ENCODE measurements around the gene OLA1. TPM values are rescaled to one million over a fixed set of nuclear protein-coding genes. Genes with fewer than 3 reads are reported as not detected.

The OLA1 gene
- polyA plus RNA-seq, 1 donor (not counting 4 experiments of a cell fraction or from before 2014, with no cell fraction given), result 217 TPM

DNA sequence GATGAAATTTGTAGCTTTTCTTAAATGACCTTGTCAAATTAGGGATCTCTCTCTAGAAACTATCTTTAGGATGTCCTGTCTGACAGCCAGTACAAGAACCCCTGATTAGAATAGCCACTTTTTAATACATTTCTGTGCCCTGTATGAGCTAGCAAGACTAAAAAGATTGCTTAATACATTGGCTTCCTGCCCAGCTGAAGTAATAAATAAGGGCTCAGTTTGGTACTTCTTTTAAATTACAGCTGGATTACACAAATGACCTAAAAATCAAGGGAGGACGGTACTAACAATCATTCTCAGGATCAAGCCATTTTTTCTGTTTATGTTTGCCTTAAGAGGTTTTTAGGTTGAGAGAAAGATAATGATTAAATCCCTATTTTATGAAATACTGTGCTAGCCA lies 11.6 kb upstream of the OLA1 start:
- H3K27me3 ChIP-seq (ENCODE audit: control insufficient read depth, extremely low read depth, insufficient read depth, low read length), result no peaks in the 10 kb centered on the region
- no peak overlapping the region for H2AFZ ChIP-seq (ENCODE audit: control insufficient read depth, low read length)
- no peak overlapping the region for H3K4me3 ChIP-seq (ENCODE audit: control insufficient read depth in 2 of 3, extremely low read depth in 1 of 3, insufficient read depth in 2 of 3, low read depth in 1 of 3, low read length in 3 of 3)
- no peak overlapping the region for H3K4me2 ChIP-seq (ENCODE audit: control insufficient read depth, extremely low read depth, insufficient read depth, low read depth, low read length)
- H3K4me1 ChIP-seq (ENCODE audit: control insufficient read depth, extremely low read depth, insufficient read depth, low read length), result peaks cover 10% of the 10 kb centered on the region
- DNase-seq (ENCODE audit: low read depth, low spot score), result no peak
- no peak for TF ChIP-seq EZH2 (IDR thresholded peaks at IDR 0.05; ENCODE audit: low read length)
- TF ChIP-seq, protein P1, sequence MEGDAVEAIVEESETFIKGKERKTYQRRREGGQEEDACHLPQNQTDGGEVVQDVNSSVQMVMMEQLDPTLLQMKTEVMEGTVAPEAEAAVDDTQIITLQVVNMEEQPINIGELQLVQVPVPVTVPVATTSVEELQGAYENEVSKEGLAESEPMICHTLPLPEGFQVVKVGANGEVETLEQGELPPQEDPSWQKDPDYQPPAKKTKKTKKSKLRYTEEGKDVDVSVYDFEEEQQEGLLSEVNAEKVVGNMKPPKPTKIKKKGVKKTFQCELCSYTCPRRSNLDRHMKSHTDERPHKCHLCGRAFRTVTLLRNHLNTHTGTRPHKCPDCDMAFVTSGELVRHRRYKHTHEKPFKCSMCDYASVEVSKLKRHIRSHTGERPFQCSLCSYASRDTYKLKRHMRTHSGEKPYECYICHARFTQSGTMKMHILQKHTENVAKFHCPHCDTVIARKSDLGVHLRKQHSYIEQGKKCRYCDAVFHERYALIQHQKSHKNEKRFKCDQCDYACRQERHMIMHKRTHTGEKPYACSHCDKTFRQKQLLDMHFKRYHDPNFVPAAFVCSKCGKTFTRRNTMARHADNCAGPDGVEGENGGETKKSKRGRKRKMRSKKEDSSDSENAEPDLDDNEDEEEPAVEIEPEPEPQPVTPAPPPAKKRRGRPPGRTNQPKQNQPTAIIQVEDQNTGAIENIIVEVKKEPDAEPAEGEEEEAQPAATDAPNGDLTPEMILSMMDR (optimal IDR thresholded peaks at IDR 0.05 in 1 of 3, IDR thresholded peaks at IDR 0.05 in 1 of 3, conservative IDR thresholded peaks at IDR 0.05 in 1 of 3; ENCODE audit: extremely low read depth in 1 of 3, insufficient read depth in 2 of 3, low read length in 3 of 3), result no peak
- H3K9me3 ChIP-seq (ENCODE audit: control insufficient read depth, low read depth, low read length), result no peaks in the 10 kb centered on the region
- no peak for FAIRE-seq
- H3K27ac ChIP-seq (ENCODE audit: control insufficient read depth, insufficient read depth, low read length), result no peak overlapping the region
- no peak overlapping the region for H3K9ac ChIP-seq (ENCODE audit: control insufficient read depth, extremely low read depth, insufficient read depth, low read length)
- H4K20me1 ChIP-seq (ENCODE audit: control insufficient read depth, extremely low read depth, insufficient read depth, low read length), result no peaks in the 10 kb centered on the region
- dilution Hi-C loops (cut with MboI; ENCODE audit: extremely low pct_ligation_motif_present, low sequenced_read_pairs), result no loop called here
- no peaks in the 10 kb centered on the region for H3K36me3 ChIP-seq (ENCODE audit: control insufficient read depth in 2 of 2, extremely low read depth in 1 of 2, insufficient read depth in 2 of 2, low read length in 2 of 2)
- H3K79me2 ChIP-seq (ENCODE audit: control insufficient read depth, insufficient read depth, low read length), result no peaks in the 10 kb centered on the region
- no peaks in the 10 kb centered on the region for H3K9me1 ChIP-seq (ENCODE audit: control insufficient read depth, extremely low read depth, insufficient read depth, low read length)

DNA sequence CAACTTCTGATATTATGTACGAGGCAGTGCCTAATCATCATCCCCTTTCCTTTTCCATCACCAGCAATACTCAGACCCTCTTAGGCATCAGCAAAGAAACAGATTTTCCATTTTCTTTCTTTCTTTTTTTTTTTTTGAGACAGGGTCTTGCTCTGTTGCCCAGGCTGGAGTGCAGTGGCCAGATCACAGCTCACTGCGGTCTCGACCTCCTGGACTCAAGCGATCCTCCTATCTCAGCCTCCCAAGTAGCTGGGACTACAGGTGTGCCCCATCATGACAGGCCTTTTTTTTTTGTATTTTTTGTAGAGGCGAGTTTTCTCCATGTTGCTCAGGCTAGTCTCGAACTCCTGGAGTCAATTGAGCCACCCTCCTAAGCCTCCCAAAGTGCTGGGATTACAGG lies 5.9 kb upstream of the OLA1 start:
- Histone ChIP-seq H3K4me1 (ENCODE audit: control insufficient read depth, extremely low read depth, insufficient read depth, low read length) (peaks cover 2% of the 10 kb centered on the region), H3K36me3 (ENCODE audit: control insufficient read depth in 2 of 2, extremely low read depth in 1 of 2, insufficient read depth in 2 of 2, low read length in 2 of 2) (no peaks in the 10 kb centered on the region), H3K27ac (ENCODE audit: control insufficient read depth, insufficient read depth, low read length) (no peak overlapping the region), H3K9me3 (ENCODE audit: control insufficient read depth, low read depth, low read length) (no peaks in the 10 kb centered on the region), H3K9ac (ENCODE audit: control insufficient read depth, extremely low read depth, insufficient read depth, low read length) (no peak overlapping the region), H3K4me3 (ENCODE audit: control insufficient read depth in 2 of 3, extremely low read depth in 1 of 3, insufficient read depth in 2 of 3, low read depth in 1 of 3, low read length in 3 of 3) (no peak overlapping the region), H3K79me2 (ENCODE audit: control insufficient read depth, insufficient read depth, low read length) (no peaks in the 10 kb centered on the region), H3K4me2 (ENCODE audit: control insufficient read depth, extremely low read depth, insufficient read depth, low read depth, low read length) (no peak overlapping the region), H3K27me3 (ENCODE audit: control insufficient read depth, extremely low read depth, insufficient read depth, low read length) (no peaks in the 10 kb centered on the region), H4K20me1 (ENCODE audit: control insufficient read depth, extremely low read depth, insufficient read depth, low read length) (no peaks in the 10 kb centered on the region), H2AFZ (ENCODE audit: control insufficient read depth, low read length) (no peak overlapping the region), H3K9me1 (ENCODE audit: control insufficient read depth, extremely low read depth, insufficient read depth, low read length) (no peaks in the 10 kb centered on the region)
- DNase-seq (ENCODE audit: low read depth, low spot score), result no peak
- FAIRE-seq, result no peak
- dilution Hi-C loops (cut with MboI; ENCODE audit: extremely low pct_ligation_motif_present, low sequenced_read_pairs), result no loop called here
- no peak for TF ChIP-seq EZH2 (IDR thresholded peaks at IDR 0.05; ENCODE audit: low read length)
- TF ChIP-seq, protein P1 (optimal IDR thresholded peaks at IDR 0.05 in 1 of 3, IDR thresholded peaks at IDR 0.05 in 1 of 3, conservative IDR thresholded peaks at IDR 0.05 in 1 of 3; ENCODE audit: extremely low read depth in 1 of 3, insufficient read depth in 2 of 3, low read length in 3 of 3), result no peak

Data from keratinocyte (primary cell).